GM12801 (cell line): ENCODE measurements around the gene NUDT3.

Experiments
- TF ChIP-seq, protein P1 (sequence below): IDR thresholded peaks from one replicate; pipeline ENCODE4 v1.5.1; 2011; ENCODE audit warnings: control low read depth; ENCODE audit not compliant: insufficient read length; ENCODE audit errors: extremely low read depth

Gene NUDT3

DNA sequence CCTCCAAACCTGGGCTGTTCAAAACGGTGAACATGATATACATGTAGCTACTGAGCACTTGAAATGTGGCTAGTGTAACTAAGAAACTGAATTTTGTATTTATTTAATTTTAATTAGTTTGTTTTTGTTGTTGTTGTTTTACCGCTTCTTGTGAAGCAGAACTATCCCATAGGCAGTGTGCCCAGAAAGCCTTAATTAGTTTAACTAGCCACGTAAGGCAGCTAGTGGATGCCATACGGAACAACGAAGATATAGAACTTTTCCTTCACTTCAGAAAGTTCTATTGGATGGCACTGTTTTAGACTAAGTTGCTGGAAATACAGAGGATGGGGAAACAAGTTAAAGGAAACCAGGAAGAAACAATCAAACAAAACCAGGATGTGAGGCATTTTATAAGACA, 70.6 kb downstream of the NUDT3 start:
- TF ChIP-seq, protein P1, sequence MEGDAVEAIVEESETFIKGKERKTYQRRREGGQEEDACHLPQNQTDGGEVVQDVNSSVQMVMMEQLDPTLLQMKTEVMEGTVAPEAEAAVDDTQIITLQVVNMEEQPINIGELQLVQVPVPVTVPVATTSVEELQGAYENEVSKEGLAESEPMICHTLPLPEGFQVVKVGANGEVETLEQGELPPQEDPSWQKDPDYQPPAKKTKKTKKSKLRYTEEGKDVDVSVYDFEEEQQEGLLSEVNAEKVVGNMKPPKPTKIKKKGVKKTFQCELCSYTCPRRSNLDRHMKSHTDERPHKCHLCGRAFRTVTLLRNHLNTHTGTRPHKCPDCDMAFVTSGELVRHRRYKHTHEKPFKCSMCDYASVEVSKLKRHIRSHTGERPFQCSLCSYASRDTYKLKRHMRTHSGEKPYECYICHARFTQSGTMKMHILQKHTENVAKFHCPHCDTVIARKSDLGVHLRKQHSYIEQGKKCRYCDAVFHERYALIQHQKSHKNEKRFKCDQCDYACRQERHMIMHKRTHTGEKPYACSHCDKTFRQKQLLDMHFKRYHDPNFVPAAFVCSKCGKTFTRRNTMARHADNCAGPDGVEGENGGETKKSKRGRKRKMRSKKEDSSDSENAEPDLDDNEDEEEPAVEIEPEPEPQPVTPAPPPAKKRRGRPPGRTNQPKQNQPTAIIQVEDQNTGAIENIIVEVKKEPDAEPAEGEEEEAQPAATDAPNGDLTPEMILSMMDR, result no peak

DNA sequence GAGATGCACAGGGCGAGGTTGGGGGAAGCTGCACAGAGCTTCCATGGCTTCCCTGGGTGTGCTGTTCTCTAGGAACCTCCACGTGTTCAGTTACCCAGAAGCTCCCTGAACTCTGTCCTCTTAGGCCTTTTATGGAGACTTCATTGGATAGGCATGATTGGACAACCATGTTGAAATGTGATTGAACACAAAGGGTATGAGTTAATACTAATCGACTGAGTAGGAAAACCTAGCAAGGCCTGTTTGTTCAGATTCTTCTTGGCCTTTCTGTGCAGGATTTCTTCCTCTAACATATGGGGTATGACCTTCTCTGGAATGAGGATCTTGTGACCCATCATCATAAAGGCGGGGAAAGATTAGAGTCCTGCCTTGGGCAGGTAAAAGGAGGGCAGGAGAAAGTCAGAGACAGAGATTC, 73.0 kb downstream of the NUDT3 start:
- TF ChIP-seq, protein P1, result no peak

DNA sequence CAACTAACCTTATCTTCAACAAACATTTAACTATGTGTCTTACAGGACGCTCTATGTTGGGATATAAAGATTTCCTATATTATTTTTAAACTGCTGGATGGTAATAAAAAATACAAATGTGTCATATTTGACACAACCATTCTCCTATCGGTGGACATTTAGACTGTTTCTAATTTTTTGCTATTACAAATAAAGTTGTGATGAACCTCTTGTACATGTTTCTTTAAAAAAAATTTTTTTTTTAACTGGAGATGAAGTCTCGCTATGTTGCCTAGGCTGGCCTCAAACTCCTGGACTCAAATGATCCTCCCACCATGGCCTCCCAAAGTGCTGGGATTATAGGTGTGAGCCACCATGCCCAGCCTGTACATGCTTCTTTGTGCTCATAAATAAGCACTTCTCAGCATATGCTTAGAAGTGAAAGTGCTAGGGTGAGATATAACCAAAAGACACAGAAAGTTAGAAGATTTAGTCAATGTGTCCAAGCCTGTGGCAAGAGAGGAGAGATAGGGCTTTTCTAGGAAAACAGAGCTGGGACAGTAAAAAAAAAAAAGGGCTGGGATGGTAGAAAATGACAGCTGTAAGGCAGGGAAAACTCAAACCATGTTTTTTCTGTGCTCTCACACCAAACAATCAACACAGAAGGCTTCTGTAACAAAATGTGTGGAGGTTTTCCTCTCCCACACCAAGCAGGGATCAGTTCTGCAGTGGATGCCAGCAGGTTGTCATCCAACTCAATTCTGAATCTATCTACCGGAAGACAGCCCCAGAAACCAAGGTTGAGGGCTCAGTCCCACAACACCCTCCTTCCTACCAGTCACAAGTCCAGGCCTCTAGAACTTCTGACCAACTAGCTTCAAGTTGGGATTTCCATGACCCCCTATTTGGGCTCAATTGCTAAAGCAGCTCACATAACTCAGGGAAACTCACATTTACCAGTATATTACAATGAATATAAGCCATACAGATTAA, 73.7 kb downstream of the NUDT3 start:
- TF ChIP-seq, protein P1, result no peak

DNA sequence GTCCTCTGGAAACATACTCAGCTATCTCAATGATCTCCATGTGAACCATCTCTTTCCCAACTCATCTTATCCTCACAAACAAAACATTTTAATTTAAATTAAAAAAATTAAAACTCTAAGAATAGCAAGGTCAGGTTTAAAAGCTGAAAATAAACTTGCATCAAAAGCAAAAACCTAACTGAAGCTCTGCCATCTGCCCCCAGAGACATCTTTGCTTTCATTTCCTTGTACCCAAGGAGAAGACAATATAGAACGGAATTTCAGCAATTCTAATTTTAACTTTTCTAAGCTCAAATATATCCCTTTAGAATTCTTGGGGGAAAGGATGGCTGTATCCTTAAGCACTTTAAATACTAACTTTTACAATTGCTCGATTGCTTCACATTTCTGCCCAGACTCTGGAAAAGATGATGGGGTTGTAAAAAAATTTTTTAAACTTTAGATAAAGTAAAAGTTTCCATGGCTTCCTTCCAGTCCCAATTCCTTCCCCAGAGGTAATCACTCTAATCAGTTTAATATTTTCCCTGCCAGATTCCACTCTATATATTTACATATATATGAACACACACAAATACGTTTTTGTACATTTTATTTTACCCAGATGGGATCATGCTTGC, 74.5 kb downstream of the NUDT3 start:
- TF ChIP-seq, protein P1, result no peak

GRCh38 chr6:34317172-34317477, 75.3 kb downstream of the NUDT3 start:
- TF ChIP-seq, protein P1, result no peak

GRCh38 chr6:34316431-34317171, 75.9 kb downstream of the NUDT3 start:
- TF ChIP-seq, protein P1, result no peak

GRCh38 chr6:34315780-34316179, 76.7 kb downstream of the NUDT3 start:
- TF ChIP-seq, protein P1, result no peak
